IPS-18c (cell line): ENCODE measurements around the gene LRP8.

ENCODE experiments used
- H3K4me3 ChIP-seq: 2 replicates; pipeline ENCODE4 v1.7.0; 2013; ENCODE audit warnings: low read depth, mild to moderate bottlenecking, low read length, moderate library complexity; ENCODE audit not compliant: insufficient read depth
- H3K9me3 ChIP-seq: one replicate; pipeline ENCODE4 v1.6.1; 2013; ENCODE audit warnings: mild to moderate bottlenecking, low read length, moderate library complexity; ENCODE audit not compliant: control insufficient read depth, insufficient read depth

Gene LRP8

DNA sequence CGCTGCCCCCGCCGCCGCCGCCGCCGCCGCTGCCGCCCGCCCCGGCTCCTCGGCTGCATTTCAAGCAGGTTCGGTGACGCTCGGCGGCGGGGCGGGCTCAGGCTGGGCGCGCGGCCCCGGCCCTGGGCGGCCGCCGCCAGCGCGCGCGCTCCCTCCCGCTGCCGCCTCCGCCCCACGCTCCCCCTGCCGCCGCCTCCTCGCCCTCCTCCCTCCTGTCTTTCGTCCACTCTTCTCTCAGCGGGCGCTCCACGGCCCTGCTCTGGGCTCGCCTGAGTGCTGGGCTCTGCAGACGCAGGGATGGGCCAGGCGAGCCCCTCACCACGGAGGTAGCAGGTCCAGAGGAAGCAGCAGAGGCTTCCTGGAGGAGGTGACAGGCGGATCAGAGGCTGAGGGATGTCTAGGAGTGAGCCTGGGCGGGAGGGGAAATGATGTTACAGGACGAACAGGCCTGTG lies at the start of gene LRP8:
Gene LRP8, minus strand, starts transcription at position 62 of the 453 bp plus-strand sequence. CDS start 158 bp downstream, outside the sequence.
- Histone ChIP-seq H3K9me3 (peaks cover 2% of the 10 kb centered on the region), H3K4me3 (peak within 1 kb of the TSS; percentile 89)

GRCh38 chr1:53377438-53377841 lies 49.6 kb upstream of the LRP8 start:
- no peak overlapping the region for H3K4me3 ChIP-seq
- H3K9me3 ChIP-seq = no peaks in the 10 kb centered on the region

DNA sequence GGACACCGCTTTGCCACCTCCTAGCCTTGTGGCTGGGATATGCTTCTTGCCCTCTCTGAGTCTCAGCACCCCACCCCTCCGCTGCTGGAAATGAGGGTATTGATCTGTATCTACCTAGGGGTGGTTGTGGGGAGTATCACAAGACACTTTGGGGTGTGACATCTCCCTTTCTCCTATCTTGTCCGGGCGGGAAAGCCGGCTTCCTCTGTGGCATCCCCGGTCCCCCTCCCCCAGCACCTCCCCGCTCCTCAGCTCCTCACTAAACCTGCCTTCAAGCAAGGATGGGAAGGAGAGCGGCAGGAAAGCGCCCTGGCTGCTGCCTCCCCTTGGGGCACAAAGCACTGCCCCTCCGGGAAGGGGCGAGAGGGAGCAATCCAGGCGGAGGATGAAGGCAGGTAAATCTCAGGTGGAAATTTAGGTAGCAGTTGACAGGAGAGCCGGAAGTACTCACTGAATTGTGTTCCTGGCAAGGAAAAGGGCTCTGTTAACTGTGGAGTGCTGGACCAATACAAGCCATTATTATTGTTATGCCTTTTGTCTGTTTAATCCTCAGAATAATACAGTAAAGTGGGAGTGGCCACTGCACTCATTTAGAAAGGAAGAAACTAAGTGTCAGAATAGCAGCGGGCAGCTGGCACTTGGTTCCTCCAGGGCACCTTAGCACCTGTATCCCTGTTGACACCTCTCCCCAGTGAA lies 49.0 kb upstream of the LRP8 start:
- Histone ChIP-seq H3K9me3 (no peaks in the 10 kb centered on the region), H3K4me3 (no peak overlapping the region)

DNA sequence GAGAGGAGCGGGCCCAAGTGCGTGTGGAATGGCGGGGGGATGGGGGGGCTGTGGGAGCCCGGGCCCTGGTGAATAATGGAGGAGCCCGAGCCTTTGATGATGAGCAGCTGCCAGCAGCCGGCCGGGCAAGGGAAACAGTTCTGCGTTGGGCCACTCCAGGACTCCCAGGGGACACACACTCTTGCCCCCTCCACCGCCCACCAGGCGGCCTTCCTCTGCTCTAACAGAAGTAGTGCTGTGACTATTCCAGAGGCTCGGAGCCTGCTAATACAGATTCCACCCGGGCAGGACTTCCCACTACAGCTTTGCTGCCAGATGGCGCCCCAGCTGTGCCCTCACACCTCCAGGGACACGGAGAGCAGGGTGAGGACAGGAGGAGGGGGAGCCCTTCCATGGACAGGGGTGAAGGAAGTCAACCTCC lies 48.2 kb upstream of the LRP8 start:
- Histone ChIP-seq H3K9me3 (no peaks in the 10 kb centered on the region), H3K4me3 (no peak overlapping the region)

DNA sequence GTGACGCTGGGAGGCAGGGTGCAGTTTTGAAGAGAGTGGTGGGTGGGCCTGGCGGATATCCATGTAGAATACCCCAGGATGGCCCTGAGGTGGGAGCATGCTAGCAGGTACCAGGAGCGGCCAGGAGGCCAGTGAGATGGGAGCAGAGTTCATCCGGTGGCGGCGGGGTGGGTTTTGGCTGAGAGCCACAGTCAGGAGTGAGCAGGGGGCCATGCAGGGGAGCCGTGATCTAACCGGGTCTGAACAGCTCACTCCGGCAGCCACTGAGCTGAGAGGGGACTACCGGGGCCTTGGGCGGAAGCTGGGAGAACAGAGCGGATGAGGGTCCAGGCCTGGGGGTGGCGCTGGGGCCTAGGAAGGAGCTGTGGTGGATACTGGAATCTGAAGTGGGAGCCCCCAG lies 47.6 kb upstream of the LRP8 start:
- no peaks in the 10 kb centered on the region for H3K9me3 ChIP-seq
- no peak overlapping the region for H3K4me3 ChIP-seq

DNA sequence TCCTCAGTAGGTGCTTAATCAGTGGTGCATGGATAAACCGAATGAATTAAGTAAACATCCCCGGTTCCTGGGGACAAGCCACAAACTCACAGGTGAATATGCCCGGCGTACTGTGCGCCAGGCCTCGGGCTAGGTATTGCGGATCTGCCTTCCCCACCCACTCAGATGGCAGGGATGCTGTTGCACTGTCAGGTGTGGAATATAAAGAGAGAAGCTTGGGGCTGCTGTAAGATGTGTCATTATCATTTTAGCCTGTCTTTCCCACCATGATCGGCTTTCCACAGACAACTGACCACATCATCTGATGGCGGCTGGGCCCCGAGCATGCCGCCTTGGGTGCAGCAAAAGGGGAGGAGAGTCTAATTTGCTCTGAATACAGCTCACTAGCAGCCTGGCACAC lies 45.4 kb upstream of the LRP8 start:
- no peak overlapping the region for H3K4me3 ChIP-seq
- H3K9me3 ChIP-seq = no peaks in the 10 kb centered on the region

DNA sequence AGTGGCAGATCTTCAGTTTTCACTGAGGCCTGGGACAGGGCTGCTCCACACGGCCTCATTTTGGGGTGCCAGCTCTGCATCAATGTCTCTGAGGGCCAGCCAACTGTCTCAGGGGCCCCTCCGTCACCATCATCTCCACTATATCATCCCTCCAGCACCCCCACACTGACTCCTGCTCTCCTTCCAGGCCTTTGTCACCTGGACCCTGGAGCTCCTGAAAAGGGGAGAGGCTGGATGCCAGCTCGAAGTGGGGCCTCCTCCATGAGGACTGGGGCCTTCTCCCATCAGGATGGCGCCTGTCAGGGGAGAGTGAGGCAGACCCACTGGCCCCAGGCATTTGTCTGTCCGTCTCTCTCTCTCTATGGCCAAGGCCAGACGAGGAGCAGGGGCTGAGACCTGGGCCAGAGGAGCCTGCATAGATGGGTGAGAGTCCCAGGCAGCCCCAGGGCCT lies 44.7 kb upstream of the LRP8 start:
- no peaks in the 10 kb centered on the region for H3K9me3 ChIP-seq
- no peak overlapping the region for H3K4me3 ChIP-seq

- Histone ChIP-seq H3K4me3 (no peak overlapping the region), H3K9me3 (no peaks in the 10 kb centered on the region)
Measured at GRCh38 chr1:53371851-53372250, 44.0 kb upstream of the LRP8 start.

DNA sequence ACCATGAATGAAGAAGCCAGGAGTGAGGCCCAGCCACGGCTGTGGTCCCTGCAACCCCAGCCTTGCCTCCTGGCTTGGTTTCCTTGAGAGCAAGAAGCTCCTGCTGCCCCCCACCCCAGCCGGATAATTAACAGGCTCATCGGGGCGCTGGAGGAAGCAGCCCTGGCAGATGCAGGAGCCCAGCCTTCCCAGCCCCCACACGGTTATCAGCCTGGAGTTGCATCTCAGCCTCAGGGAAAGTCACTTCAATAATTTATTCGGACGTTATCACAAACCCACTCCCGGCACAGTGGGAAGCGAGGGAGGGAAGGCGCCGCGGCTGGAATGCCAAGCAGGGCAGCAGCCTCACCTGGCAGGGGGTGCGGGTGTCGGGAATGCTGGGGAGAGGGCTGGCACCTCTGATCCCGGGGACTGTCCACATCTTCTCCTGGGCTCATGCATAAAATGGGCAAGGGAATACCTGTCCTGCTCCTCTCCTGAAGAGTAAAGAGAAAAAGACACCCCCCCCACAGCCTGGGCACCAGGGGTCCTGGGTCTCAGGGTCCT lies 43.3 kb upstream of the LRP8 start:
- Histone ChIP-seq H3K9me3 (no peaks in the 10 kb centered on the region), H3K4me3 (no peak overlapping the region)

DNA sequence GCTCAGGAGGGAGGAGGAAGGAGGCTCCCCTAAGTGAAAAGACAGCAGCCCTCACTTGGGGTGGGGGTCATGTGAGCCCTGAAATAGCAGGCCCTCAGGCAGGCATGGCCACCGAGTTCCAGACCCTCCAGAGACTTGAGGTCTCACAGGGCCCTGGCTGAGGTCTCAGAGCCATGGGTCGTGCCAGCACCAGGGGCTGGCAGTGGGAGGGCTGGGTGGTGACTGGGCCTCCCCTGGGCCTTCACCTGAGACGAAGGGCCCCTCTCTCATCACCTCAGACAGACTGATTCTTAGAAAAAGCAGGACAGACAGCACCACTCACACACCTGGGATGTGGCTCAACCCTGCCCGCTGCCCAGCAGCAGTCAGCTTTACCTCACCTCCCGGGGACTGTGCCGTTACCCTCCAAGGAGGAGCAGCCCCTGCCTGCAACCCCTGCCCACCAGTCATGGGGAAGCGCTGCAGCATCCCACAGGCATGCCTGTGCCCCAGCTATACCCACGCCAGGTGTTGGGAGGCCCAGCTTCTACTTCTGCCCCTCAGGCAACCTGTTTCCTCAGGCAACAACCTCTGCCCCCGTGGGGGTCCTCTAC lies 42.6 kb upstream of the LRP8 start:
- H3K4me3 ChIP-seq = no peak overlapping the region
- H3K9me3 ChIP-seq = no peaks in the 10 kb centered on the region

GRCh38 chr1:53369761-53370160 lies 41.9 kb upstream of the LRP8 start:
- no peaks in the 10 kb centered on the region for H3K9me3 ChIP-seq
- no peak overlapping the region for H3K4me3 ChIP-seq

- no peaks in the 10 kb centered on the region for H3K9me3 ChIP-seq
- no peak overlapping the region for H3K4me3 ChIP-seq
Measured at GRCh38 chr1:53369034-53369750, 41.3 kb upstream of the LRP8 start.

DNA sequence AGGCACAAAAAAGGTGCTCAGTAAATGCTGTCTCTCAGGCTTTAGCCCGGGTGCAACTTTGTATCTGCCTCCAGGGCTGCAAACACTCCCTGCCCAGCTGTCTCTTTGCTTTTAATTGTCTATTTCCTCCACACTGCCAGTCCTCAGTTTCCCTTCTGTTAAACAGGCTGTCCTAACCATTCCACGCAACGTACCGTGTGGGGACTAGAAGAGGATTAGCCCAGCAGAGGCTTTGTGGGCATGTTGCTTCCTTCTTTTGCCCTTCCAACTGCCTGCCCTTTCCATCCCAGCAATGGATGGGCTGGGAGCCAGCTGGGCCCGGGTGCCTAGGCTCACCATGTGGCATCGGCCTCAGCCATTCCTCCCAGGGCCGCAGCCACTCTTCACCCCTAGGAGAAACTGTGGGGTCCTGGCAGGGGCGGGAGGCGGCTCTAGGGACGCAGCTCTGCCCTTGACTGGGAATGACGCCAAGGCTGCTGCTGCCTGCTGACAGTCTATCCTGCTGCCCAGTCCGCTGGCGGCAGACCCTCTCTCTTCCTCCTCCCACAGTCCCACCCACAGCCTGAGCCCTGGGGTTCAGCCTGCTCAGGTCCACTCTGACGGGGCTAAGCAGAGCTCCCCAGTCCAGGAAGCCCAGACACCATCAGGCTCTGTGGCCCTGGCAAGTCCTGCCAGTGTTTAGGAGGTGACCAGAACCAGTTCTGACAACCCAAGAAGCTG lies 40.6 kb upstream of the LRP8 start:
- Histone ChIP-seq H3K4me3 (no peak overlapping the region), H3K9me3 (no peaks in the 10 kb centered on the region)

- H3K4me3 ChIP-seq = no peak overlapping the region
- H3K9me3 ChIP-seq = peaks cover 2% of the 10 kb centered on the region
Measured at GRCh38 chr1:53367503-53368313, 39.8 kb upstream of the LRP8 start.

GRCh38 chr1:53366901-53367502 lies 39.1 kb upstream of the LRP8 start:
- Histone ChIP-seq H3K9me3 (peaks cover 2% of the 10 kb centered on the region), H3K4me3 (no peak overlapping the region)

- peaks cover 2% of the 10 kb centered on the region for H3K9me3 ChIP-seq
- H3K4me3 ChIP-seq = no peak overlapping the region
Measured at GRCh38 chr1:53365437-53366063, 37.7 kb upstream of the LRP8 start.
